ENCODE data around the gene GAS7.

DNA sequence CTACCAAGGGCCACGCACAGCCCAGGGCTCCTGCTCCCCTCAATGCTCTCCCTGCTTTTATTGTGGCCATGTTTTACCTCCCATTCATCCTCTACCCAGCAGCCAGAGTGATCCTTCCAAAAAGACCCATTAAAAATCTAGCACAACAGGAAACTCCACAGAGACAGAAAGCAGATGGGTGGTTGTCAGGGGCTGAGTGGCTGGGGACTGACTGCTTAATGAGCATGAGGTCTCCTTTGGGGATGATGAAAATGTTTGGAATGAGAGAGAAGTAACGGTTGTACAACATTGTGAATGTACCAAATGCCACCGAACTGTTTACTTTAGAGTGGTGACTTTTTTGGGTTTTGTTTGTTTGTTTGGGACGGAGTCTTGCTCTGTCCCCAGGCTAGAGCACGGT lies 107.4 kb downstream of the GAS7 start:
- TF ChIP-seq, protein P1, sequence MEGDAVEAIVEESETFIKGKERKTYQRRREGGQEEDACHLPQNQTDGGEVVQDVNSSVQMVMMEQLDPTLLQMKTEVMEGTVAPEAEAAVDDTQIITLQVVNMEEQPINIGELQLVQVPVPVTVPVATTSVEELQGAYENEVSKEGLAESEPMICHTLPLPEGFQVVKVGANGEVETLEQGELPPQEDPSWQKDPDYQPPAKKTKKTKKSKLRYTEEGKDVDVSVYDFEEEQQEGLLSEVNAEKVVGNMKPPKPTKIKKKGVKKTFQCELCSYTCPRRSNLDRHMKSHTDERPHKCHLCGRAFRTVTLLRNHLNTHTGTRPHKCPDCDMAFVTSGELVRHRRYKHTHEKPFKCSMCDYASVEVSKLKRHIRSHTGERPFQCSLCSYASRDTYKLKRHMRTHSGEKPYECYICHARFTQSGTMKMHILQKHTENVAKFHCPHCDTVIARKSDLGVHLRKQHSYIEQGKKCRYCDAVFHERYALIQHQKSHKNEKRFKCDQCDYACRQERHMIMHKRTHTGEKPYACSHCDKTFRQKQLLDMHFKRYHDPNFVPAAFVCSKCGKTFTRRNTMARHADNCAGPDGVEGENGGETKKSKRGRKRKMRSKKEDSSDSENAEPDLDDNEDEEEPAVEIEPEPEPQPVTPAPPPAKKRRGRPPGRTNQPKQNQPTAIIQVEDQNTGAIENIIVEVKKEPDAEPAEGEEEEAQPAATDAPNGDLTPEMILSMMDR (IDR thresholded peaks at IDR 0.05) = no peak
- TF ChIP-seq EP300 (IDR thresholded peaks at IDR 0.05) = no peak
